Forelimb muscle (tissue), 1 donor: ENCODE data around the gene EVA1B. TPM values are rescaled to one million over a fixed set of nuclear protein-coding genes. Genes with fewer than 3 reads are reported as not detected.

Experiments used
- DNase-seq: peaks from one replicate; pipeline ENCODE4 v3.0.0-alpha.2; 2013; ENCODE audit warnings: low read depth
- polyA plus RNA-seq: library from polyadenylated mRNA; unstranded; fragments of 120-200 nt; gene quantifications from one replicate; pipeline ENCODE4 v1.2.1, GENCODE V29; 2013; ENCODE audit not compliant: insufficient read length

The EVA1B gene
- polyA plus RNA-seq, 1 donor = 29.6 TPM

DNA sequence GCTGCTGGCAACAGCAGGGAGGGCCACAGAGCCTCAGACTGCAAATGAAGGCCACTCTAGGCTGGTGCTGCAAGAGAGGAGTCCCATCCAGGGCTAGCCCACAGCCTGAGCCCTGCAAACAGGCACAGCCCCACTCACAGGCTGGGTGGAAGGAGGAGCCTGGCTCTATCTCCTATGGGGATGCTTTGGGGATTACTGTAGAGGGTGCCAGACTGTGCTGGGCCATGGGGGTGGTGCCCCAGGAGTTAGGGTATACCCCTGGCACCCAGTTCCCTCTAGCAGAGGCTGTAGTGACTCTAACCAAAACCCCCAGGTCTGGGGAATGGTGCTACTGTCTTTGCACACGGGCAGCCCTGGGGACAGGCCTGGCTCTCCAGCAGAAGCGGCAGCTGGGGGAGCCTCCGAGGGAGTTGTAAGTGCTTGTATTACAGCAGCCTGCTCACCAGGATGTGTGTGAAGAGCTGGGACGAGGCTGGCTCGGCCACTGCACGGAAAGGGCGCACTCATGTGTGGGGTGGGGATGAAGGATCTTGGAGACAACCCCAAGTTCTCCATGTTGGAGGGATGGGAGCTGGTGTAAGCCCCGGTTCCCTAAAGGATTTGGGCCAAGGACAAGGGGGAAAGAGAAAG lies 23.4 kb upstream of the EVA1B start:
- DNase-seq = no peak

DNA sequence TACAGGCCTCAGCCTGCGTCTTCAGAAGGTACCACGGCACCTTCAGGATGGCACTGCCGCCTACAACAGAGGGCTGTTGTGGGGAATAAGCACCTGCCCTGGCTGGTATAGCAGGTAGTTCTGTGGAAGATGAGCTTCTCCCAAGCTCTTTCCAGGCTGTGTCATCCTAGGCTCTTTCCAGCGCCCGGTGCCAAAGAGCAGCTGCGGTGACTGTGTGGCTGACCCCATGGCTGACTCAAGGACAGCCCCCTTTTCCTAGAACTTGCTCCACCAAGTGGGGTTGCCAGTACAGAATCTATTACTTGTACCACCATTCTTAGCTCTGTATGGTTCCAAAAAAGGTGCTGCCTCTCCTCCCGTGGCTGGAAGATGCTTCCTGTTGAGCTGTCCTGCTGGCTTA lies 21.9 kb upstream of the EVA1B start:
- DNase-seq = no peak

DNA sequence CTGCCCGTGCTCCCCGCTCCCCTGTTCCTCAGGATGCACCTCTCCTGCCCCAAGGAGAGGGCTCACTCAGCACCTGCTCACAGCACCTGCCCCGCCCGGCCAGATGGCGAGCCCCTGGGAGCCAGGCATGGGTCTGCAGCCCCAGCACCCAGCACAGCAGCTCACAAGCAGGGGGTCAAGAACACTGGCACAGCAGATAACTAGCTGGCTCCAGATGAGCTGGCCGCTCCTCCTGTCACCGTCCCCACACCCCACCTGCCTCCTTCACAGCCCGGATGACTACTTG lies 20.9 kb upstream of the EVA1B start:
- DNase-seq = no peak

GRCh38 chr1:36343651-36344394 lies 20.4 kb upstream of the EVA1B start:
- no peak for DNase-seq

GRCh38 chr1:36342426-36343185 lies 19.2 kb upstream of the EVA1B start:
- DNase-seq = no peak

- DNase-seq = no peak
These were observed 18.3 kb upstream of the EVA1B start for GRCh38 chr1:36341626-36342320.

DNA sequence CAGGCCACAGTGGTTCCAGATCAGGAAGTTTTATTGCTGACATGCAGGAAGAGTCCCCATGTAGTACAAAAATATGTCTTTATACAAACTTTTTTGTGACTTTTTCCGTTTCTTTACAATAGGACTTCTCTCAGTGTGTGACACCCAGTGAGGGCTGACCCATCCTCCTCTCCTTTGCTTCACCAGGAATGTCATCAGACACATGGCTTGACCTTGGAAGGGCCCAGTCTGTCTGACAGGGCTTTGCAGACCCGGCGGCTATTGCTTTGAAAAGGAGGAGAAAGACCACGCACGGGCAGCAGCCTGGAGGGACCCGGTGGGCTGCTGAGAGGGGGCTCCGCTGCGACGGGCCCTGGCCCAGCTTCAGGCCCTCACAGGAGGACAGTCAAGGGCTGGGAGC lies 16.2 kb upstream of the EVA1B start:
- no peak for DNase-seq

DNA sequence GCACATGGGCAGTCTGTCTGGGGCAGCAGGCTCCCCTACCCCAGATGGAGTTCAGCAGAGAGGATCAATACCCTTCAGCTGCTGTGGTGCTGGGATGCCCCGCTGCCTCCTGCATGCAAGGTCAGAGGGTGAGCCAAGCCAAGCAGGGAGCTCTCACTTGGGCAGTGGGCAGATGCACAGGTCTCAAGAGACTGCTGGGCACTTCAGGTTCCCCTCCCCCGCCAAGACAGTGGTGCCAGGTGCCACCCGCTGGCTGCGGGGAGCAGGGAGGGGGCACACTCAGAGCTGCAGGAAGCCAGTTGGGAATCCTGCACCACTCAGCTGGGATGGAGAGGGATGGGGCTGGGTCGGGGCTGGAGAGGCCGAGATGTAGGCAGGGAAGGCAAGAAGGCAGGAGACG lies 15.8 kb upstream of the EVA1B start:
- DNase-seq = no peak

GRCh38 chr1:36337830-36338229 lies 14.4 kb upstream of the EVA1B start:
- no peak for DNase-seq

DNA sequence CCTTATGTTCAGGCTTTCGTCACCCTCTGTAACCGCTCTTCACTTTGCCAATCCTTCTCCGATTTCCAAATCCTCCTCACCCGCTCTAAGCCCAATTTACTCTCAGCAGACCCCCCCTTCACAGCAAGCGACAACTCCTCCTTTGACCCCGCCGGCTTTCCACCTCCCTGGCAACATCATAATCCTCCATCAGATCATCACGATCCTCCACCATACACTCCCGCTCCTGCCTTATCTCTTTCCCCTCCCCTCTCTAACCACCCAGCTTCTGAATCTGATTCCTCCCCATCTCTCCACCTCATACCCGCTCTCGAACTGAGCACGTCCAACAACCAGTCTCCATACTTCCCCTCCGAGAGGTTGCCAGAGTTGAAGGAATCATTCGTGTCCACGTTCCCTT lies 7.5 kb upstream of the EVA1B start:
- no peak for DNase-seq

DNA sequence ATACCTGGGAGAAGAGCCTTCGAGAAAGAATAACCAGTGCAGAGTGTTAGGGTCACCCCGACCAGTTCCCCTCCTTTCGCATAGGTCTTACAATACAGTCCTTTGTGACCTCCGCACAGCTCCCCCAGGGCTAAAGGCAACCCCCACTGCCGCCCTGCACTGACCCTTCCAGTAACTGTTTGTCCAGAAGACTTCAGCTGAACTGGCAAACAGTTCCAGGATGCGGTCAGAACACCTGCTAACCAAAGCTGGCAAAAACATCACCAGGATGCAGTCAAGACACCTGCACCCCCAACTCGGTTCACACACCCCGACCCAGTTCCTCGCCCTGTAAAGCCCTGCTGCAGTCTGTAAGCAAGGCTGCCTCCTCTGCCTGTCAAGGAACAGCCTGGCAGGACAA lies 6.4 kb upstream of the EVA1B start:
- DNase-seq = no peak

DNA sequence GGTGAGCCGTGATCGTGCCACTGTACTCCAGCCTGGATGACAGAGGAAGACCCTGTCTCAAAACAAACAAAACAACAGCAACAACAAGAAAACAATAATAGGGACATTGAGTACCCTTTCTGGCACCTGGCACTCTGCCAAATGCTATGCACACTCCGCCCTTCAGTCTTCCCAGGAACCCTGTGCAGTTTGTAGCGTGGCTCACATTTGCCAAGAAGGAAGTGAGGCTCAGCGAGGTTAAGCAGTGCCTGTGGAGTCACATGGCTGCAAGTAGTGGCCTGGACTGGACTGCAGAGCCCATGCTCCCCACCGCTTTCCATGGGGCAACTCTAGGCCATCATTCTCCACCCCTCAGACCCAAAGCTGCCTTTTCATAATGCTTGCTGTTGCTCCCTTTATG lies 5.3 kb upstream of the EVA1B start:
- no peak for DNase-seq

- no peak for DNase-seq
These were observed 4.6 kb upstream of the EVA1B start for GRCh38 chr1:36328088-36328480.

- no peak for DNase-seq
These were observed 4.1 kb upstream of the EVA1B start for GRCh38 chr1:36327421-36328087.

DNA sequence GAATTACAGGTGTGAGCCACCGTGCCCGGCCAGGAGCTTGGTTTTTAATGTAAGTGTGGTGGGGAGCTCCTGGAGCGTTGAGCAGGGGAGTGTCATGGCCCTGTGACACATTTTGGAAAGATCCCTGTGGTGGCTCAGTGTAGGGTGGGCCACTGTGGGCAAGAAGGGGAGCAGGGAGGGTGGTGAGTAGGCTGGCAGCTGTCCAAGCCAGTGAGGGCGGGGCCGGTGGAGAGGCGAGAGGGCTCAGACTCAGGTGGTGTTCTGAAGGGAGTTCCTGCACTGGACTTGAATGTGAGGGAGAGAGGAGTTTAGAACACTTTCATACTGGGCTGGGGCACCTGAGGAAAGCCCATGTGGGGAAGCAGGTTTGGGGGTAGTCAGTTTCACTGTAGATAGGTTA lies 3.1 kb upstream of the EVA1B start:
- DNase-seq = no peak

DNA sequence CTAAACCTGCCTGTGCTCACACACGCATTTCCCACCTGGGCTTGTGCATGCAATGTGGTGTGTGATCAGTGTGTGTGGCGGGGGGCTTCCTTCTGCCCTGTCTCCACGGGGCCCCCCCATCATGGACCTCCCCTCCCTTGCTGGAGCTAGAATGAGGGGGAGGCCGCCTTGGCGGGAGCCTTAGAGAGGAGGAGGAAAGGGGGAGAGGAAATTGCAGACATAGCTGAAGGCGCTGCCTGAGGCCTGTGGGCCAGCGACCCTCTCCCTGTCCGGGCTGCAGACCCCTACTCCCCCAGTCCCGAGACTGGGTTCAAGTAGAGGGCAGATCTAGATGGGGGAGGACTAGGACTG lies 883 bp upstream of the EVA1B start:
- DNase-seq = no peak

DNA sequence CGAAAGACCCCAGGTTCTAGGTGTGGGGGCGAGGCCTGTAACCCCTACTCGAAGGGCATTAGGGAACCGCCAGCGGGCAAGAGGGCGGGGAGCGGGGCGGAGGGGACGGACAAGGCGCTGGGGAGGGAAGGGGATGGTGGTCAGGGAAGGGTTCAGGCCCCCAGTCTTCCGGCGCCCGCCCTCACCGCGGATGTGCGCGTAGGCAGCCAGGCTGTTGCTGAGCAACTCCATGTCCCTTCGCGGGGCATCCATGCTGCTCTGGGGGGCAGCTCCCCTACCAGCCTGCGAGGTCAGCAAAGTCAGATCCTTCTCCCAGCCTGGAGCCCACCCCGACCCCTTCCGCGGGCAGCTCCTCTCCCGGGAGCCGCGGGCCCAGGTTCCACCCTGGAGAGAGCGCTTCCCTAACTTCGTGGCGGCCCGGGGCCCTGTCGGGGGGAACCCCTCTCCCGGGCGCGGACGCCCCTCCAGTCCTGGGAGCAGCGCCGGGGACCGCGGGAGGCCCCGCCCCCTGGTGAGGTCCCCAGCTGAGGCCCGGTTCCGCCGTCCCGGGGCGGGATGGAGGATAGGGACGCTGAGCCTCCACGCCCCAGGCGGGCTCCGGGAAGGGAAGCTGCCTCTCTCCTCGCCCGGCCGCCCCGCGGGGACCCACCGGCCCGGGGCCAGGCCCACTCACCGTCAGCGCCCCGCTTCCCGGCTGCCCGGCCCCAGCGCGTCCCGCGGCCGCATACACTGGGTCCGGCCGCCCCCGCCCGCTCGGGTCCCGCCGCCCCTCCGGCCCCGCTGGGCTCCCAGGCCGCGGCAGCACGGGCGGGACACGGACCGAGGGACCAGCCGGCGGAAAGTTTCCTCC lies 434 bp downstream of the EVA1B start:
- no peak for DNase-seq

DNA sequence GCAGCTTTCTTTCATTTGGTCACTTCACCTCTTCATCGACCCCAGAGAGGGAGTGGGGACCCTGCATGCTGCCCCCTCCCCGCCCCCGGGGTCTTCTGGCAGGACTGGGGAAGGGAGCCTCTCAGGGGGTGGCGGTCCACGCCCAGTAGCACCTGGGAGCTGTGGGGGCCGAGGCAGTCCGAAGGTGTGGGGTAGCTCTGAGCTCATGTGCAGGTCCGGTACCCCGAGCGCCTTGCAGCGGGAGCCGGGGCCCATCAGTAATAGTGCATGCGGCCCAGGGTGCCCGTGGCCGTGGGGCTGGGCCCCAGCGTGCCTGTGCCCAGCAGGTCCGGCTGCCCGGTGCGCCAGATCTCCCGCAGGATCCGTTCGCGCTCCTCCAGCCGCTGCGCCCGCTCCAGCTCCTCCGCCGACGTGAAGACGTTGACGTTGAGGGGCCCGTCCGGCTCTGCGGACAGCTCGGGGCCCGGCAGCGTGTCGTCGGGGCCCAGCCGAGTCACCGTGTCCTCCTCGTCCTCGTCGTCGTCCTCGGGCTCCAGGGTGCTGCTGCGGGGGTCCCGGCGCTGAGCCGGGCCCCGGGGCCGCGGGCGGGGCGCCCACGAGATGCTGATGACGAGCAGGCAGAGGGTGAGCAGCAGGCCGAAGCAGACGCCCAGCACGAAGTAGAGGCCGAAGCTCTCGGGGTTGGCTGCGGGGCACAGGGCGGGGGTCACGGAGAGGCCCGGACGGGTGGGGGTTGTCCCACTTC lies 1.2 kb downstream of the EVA1B start:
- DNase-seq = no peak

- DNase-seq = peak; percentile 82
These were observed 2.1 kb downstream of the EVA1B start for GRCh38 chr1:36321119-36321951.

DNA sequence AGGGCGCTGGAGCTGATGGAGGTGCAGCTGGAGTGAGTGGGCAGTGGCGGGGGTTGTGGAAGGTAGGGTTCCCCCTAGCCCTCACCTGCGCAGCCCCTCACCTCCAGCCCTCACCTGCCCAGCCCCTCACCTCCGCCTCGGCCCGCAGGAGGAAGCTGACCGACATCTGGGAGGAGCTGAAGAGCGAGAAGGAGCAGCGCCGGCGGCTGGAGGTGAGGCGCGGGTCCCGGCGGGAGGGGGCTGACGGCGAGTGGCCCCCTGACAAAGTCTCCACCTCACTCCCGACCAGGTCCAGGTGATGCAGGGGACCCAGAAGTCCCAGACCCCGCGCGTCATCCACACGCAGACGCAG lies 2.7 kb downstream of the EVA1B start:
- DNase-seq = no peak
